SK-N-SH (cell line): Measurements from ENCODE around the gene CDH18. TPM values are rescaled to one million over a fixed set of nuclear protein-coding genes. Genes with fewer than 3 reads are reported as not detected.

Source experiments
- CTCF ChIA-PET: fragments of 300-600, 350-600 bp; formaldehyde crosslinking; extraction: SDS; loops from one replicate; lab custom pipeline; 2021; lab: Yijun Ruan, JAX
- POLR2A ChIA-PET: fragments of 350-600 bp; sonication (Branson Sonifier 250); formaldehyde crosslinking; extraction: SDS; loops from one replicate; lab custom pipeline; 2020; ENCODE audit warnings: antibody characterized with exemption, inconsistent platforms; lab: Yijun Ruan, JAX
- DNase-seq: peaks from one replicate; pipeline ENCODE4 v3.0.0; 2012
- H2AFZ ChIP-seq: fragments of 200-600 bp; sonication (generic); 2 replicates; pipeline ENCODE4 v1.8.1; 2016; ENCODE audit warnings: antibody characterized with exemption, mild to moderate bottlenecking, low read depth
- H3F3A ChIP-seq: fragments of 200-600 bp; sonication (generic); replicated peaks from 2 replicates; pipeline ENCODE3; 2016; ENCODE audit warnings: antibody characterized with exemption, mild to moderate bottlenecking; ENCODE audit not compliant: insufficient read depth
- H3K27ac ChIP-seq, 2 experiments: fragments of 200-500 bp in 1 of 2; fragments of 200-600 bp in 1 of 2; sonication (Bioruptor generic) in 1 of 2; sonication (generic), shearing (Covaris generic) in 1 of 2; 2 replicates each; pipeline versions ENCODE4 v1.5.1 to v1.6.1; 2014 to 2016; ENCODE audit warnings: low read depth in 2 of 2, inconsistent platforms in 1 of 2, low read length in 1 of 2, mild to moderate bottlenecking in 1 of 2, mixed read lengths in 1 of 2
- H3K27me3 ChIP-seq: fragments of 200-600 bp; sonication (generic), shearing (Covaris generic); 2 replicates; pipeline ENCODE4 v1.6.1; 2016; ENCODE audit warnings: mixed run types; ENCODE audit not compliant: insufficient read depth
- H3K36me3 ChIP-seq, 2 experiments: fragments of 200-500 bp in 1 of 2; fragments of 200-600 bp in 1 of 2; sonication (Bioruptor generic) in 1 of 2; sonication (generic) in 1 of 2; replicated peaks in 1 of 2; 2 replicates each; pipeline versions ENCODE3 to v1.5.1; 2014 to 2016; ENCODE audit warnings: low read length in 1 of 2, mild to moderate bottlenecking in 1 of 2; ENCODE audit not compliant: insufficient read depth in 2 of 2, control insufficient read depth in 1 of 2
- H3K4me1 ChIP-seq, 2 experiments: fragments of 200-500 bp in 1 of 2; fragments of 200-600 bp in 1 of 2; sonication (Bioruptor generic) in 1 of 2; sonication (generic), shearing (Covaris generic) in 1 of 2; 2 replicates each; pipeline versions ENCODE4 v1.5.1 to v1.6.1; 2014 to 2016; ENCODE audit warnings: low read depth in 1 of 2, low read length in 1 of 2, mixed run types in 1 of 2; ENCODE audit not compliant: insufficient read depth in 2 of 2, control insufficient read depth in 1 of 2
- H3K4me2 ChIP-seq: fragments of 200-600 bp; sonication (generic), shearing (Covaris generic); 2 replicates; pipeline ENCODE4 v1.6.1; 2017; ENCODE audit warnings: mixed run types
- H3K4me3 ChIP-seq, 2 experiments: fragments of 200-500 bp in 1 of 2; fragments of 200-600 bp in 1 of 2; sonication (Bioruptor generic) in 1 of 2; sonication (generic), shearing (Covaris generic) in 1 of 2; 2 replicates each; pipeline versions ENCODE4 v1.5.1 to v1.8.1; 2014 to 2016; ENCODE audit warnings: low read depth in 2 of 2, inconsistent platforms in 1 of 2, low read length in 1 of 2, mild to moderate bottlenecking in 1 of 2, mixed read lengths in 1 of 2, moderate library complexity in 1 of 2
- H3K79me2 ChIP-seq: fragments of 200-600 bp; sonication (generic); 2 replicates; pipeline ENCODE4 v1.8.1; 2017; ENCODE audit warnings: mild to moderate bottlenecking; ENCODE audit not compliant: insufficient read depth
- H3K9ac ChIP-seq: fragments of 200-600 bp; sonication (generic); 2 replicates; pipeline ENCODE4 v1.6.1; 2017; ENCODE audit warnings: mixed run types
- H3K9me2 ChIP-seq: fragments of 200-600 bp; sonication (generic); 2 replicates; pipeline ENCODE4 v1.6.1; 2017; ENCODE audit warnings: mixed run types
- H3K9me3 ChIP-seq: fragments of 200-600 bp; sonication (generic); 2 replicates; pipeline ENCODE4 v1.6.1; 2017; ENCODE audit warnings: mixed run types, mild to moderate bottlenecking, moderate library complexity
- H4K20me1 ChIP-seq: fragments of 200-600 bp; sonication (generic); 2 replicates; pipeline ENCODE4 v1.6.1; 2017; ENCODE audit warnings: mild to moderate bottlenecking, mixed run types; ENCODE audit not compliant: insufficient read depth
- ELF1 ChIP-seq: IDR thresholded peaks from 2 replicates; pipeline ENCODE4 v1.4.0; 2012
- EZH2phosphoT487 ChIP-seq: fragments of 200-600 bp; sonication (generic); IDR thresholded peaks from 2 replicates; pipeline ENCODE4 v1.6.1; 2017; ENCODE audit warnings: low read depth, mixed run types, mild to moderate bottlenecking, antibody characterized with exemption, moderate library complexity, borderline replicate concordance
- FOXJ3 ChIP-seq: sonication (generic); formaldehyde crosslinking; IDR thresholded peaks from 2 replicates; pipeline ENCODE4 v1.5.1; 2020; ENCODE audit warnings: mild to moderate bottlenecking, missing genetic modification reagents
- FOXM1 ChIP-seq: IDR thresholded peaks from 2 replicates; pipeline ENCODE4 v1.4.0; 2012; ENCODE audit warnings: low read depth, mild to moderate bottlenecking
- GATA2 ChIP-seq: sonication (generic); formaldehyde crosslinking; IDR thresholded peaks from 2 replicates; pipeline ENCODE4 v1.5.0; 2020; ENCODE audit warnings: mild to moderate bottlenecking, missing genetic modification reagents
- MEF2A ChIP-seq: IDR thresholded peaks from 2 replicates; pipeline ENCODE4 v1.4.0; 2012; ENCODE audit warnings: low read depth, borderline replicate concordance
- NFIC ChIP-seq: IDR thresholded peaks from 2 replicates; pipeline ENCODE4 v1.4.0; 2012; ENCODE audit warnings: borderline replicate concordance
- RAD21 ChIP-seq: IDR thresholded peaks from 2 replicates; pipeline ENCODE4 v1.6.1; 2012; ENCODE audit warnings: mild to moderate bottlenecking, low read length
- RFX5 ChIP-seq: IDR thresholded peaks from 2 replicates; pipeline ENCODE4 v1.6.1; 2012; ENCODE audit warnings: mild to moderate bottlenecking, improper control_type of control experiment, low read length
- RXRA ChIP-seq: IDR thresholded peaks from 2 replicates; pipeline ENCODE4 v1.4.0; 2012; ENCODE audit warnings: low read depth, mild to moderate bottlenecking, borderline replicate concordance
- SIN3A ChIP-seq: IDR thresholded peaks from 2 replicates; pipeline ENCODE4 v1.6.1; 2012; ENCODE audit warnings: low read depth, mild to moderate bottlenecking, low read length, moderate library complexity, borderline replicate concordance
- SMC3 ChIP-seq: IDR thresholded peaks from 2 replicates; pipeline ENCODE4 v1.6.1; 2012; ENCODE audit warnings: low read depth, low read length, improper control_type of control experiment
- TAF1 ChIP-seq: IDR thresholded peaks from 2 replicates; pipeline ENCODE4 v1.6.1; 2012; ENCODE audit warnings: low read depth, mild to moderate bottlenecking, low read length, moderate library complexity, borderline replicate concordance
- TCF12 ChIP-seq: IDR thresholded peaks from 2 replicates; pipeline ENCODE4 v1.4.0; 2012
- USF1 ChIP-seq: IDR thresholded peaks from 2 replicates; pipeline ENCODE4 v1.4.0; 2012; ENCODE audit warnings: low read depth, borderline replicate concordance
- WGBS: methylation state at CpG from one replicate; pipeline ENCODE4 v1.1.6; 2017; ENCODE audit warnings: low lambda C conversion rate; 5-methylcytosine and 5-hydroxymethylcytosine counted together
- polyA plus RNA-seq, 3 experiments: library from polyadenylated mRNA; depleted of rRNA; stranded (reverse); fragments of >200 nt; gene quantifications; 2 replicates each; pipeline ENCODE4 v1.2.3, GENCODE V29; 2012
- TF ChIP-seq, protein P1 (sequence below): fragments of 200-600 bp; sonication (generic); IDR thresholded peaks from 2 replicates; pipeline ENCODE4 v1.6.1; 2017; ENCODE audit warnings: antibody characterized with exemption, mild to moderate bottlenecking, moderate library complexity
- TF ChIP-seq, protein P2 (sequence below): IDR thresholded peaks from 2 replicates; pipeline ENCODE4 v1.6.1; 2012; ENCODE audit warnings: mild to moderate bottlenecking, low read depth, low read length, moderate library complexity
- TF ChIP-seq, protein P3 (sequence below): IDR thresholded peaks from 2 replicates; pipeline ENCODE4 v1.4.0; 2012; ENCODE audit warnings: low read depth

The CDH18 gene
- polyA plus RNA-seq, 1 of the 3 experiments (the other 2 are of a cell fraction), result 6.0 TPM

DNA sequence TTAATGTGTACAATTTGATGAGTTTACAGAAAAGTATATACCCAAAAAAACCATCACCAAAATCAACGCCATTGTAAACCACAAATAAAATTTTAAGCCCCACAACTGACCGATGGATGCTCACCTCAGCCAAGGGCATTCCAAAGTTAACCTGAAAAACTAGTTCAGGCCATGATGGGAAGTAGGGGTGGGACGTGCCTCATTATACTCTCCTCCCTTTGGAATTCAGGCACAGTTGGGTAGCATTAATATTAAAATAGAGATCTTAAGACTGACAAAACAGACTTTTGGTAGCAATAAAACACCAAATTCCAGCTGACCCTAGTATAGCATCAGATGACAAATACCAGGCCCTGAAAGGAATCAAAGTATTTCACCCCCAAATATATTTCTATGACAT, 129.0 kb downstream of the CDH18 start:
- WGBS, result 41% methylated on average over 3 of the region's 3 CpGs
- Histone ChIP-seq H3K27ac (no peak overlapping the region), H3F3A (peaks cover 18% of the 10 kb centered on the region), H3K4me2 (no peak overlapping the region), H3K4me1 (peaks cover 0 to 7% of the 10 kb centered on the region in 2 experiments; a peak in 1 of 4 replicates), H3K79me2 (no peaks in the 10 kb centered on the region), H3K27me3 (0 out of 2 replicates have a peak, but pooled peaks cover 5% of the 10 kb centered on the region), H4K20me1 (no peaks in the 10 kb centered on the region), H3K4me3 (no peak overlapping the region), H3K9me3 (no peaks in the 10 kb centered on the region), H3K9ac (no peak overlapping the region), H2AFZ (no peak overlapping the region), H3K9me2 (no peaks in the 10 kb centered on the region), H3K36me3 (no peaks in the 10 kb centered on the region)
- POLR2A ChIA-PET, result no interaction called here
- CTCF ChIA-PET, result no interaction called here
- TF ChIP-seq, protein P1, sequence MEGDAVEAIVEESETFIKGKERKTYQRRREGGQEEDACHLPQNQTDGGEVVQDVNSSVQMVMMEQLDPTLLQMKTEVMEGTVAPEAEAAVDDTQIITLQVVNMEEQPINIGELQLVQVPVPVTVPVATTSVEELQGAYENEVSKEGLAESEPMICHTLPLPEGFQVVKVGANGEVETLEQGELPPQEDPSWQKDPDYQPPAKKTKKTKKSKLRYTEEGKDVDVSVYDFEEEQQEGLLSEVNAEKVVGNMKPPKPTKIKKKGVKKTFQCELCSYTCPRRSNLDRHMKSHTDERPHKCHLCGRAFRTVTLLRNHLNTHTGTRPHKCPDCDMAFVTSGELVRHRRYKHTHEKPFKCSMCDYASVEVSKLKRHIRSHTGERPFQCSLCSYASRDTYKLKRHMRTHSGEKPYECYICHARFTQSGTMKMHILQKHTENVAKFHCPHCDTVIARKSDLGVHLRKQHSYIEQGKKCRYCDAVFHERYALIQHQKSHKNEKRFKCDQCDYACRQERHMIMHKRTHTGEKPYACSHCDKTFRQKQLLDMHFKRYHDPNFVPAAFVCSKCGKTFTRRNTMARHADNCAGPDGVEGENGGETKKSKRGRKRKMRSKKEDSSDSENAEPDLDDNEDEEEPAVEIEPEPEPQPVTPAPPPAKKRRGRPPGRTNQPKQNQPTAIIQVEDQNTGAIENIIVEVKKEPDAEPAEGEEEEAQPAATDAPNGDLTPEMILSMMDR, result no peak
- TF ChIP-seq FOXM1, result no peak
- no peak for TF ChIP-seq MEF2A
- no peak for TF ChIP-seq USF1
- TF ChIP-seq RXRA, result no peak
- TF ChIP-seq RFX5, result no peak
- no peak for TF ChIP-seq EZH2phosphoT487
- TF ChIP-seq RAD21, result no peak
- TF ChIP-seq, protein P2, sequence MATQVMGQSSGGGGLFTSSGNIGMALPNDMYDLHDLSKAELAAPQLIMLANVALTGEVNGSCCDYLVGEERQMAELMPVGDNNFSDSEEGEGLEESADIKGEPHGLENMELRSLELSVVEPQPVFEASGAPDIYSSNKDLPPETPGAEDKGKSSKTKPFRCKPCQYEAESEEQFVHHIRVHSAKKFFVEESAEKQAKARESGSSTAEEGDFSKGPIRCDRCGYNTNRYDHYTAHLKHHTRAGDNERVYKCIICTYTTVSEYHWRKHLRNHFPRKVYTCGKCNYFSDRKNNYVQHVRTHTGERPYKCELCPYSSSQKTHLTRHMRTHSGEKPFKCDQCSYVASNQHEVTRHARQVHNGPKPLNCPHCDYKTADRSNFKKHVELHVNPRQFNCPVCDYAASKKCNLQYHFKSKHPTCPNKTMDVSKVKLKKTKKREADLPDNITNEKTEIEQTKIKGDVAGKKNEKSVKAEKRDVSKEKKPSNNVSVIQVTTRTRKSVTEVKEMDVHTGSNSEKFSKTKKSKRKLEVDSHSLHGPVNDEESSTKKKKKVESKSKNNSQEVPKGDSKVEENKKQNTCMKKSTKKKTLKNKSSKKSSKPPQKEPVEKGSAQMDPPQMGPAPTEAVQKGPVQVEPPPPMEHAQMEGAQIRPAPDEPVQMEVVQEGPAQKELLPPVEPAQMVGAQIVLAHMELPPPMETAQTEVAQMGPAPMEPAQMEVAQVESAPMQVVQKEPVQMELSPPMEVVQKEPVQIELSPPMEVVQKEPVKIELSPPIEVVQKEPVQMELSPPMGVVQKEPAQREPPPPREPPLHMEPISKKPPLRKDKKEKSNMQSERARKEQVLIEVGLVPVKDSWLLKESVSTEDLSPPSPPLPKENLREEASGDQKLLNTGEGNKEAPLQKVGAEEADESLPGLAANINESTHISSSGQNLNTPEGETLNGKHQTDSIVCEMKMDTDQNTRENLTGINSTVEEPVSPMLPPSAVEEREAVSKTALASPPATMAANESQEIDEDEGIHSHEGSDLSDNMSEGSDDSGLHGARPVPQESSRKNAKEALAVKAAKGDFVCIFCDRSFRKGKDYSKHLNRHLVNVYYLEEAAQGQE, result no peak
- no peak for DNase-seq

DNA sequence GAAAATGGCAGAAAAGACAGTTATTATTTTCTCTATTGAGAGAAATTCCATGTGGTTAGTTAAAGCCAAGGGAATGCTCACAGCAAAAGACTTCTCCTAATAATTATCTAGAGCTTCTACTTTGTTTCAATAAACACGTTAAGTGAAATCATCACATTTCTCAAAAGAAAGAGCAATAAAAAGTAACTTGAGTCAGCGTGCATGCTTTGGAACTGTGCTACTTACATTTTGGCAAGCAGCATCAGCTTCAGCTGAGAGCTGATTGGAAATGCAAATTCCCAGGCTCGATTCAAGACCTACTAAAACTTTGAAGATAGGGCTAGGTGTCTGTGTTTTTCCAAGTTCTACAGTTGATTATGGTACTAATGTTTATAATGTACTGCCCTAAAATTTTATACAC, 132.1 kb downstream of the CDH18 start:
- WGBS, result 45% methylated on average over 3 of the region's 3 CpGs
- no peak overlapping the region for H3K4me3 ChIP-seq
- no peak for DNase-seq
- CTCF ChIA-PET, result no interaction called here
- H3K4me1 ChIP-seq, result peaks cover 0 to 20% of the 10 kb centered on the region in 2 experiments; a peak in 2 of 4 replicates
- no peaks in the 10 kb centered on the region for H4K20me1 ChIP-seq
- no peak overlapping the region for H3K9ac ChIP-seq
- no peaks in the 10 kb centered on the region for H3K9me3 ChIP-seq
- POLR2A ChIA-PET, result no interaction called here
- H3K79me2 ChIP-seq, result no peaks in the 10 kb centered on the region
- no peaks in the 10 kb centered on the region for H3K36me3 ChIP-seq
- H3F3A ChIP-seq, result peaks cover 36% of the 10 kb centered on the region
- no peak overlapping the region for H3K4me2 ChIP-seq
- peak overlapping the region in 1 of 2 experiments; percentile 84; a peak in 2 of 4 replicates for H3K27ac ChIP-seq
- no peaks in the 10 kb centered on the region for H3K27me3 ChIP-seq
- no peak for TF ChIP-seq FOXM1
- TF ChIP-seq GATA2 (CRISPR knock-in tag), result no peak
- no peak for TF ChIP-seq MEF2A
- TF ChIP-seq TCF12, result no peak
- no peak for TF ChIP-seq NFIC
- TF ChIP-seq FOXJ3 (CRISPR knock-in tag), result no peak
- no peak for TF ChIP-seq TAF1
- TF ChIP-seq, protein P1, result no peak
- TF ChIP-seq, protein P3, sequence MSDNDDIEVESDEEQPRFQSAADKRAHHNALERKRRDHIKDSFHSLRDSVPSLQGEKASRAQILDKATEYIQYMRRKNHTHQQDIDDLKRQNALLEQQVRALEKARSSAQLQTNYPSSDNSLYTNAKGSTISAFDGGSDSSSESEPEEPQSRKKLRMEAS, result no peak
- no peak for TF ChIP-seq RXRA
- TF ChIP-seq ELF1, result no peak
- TF ChIP-seq SIN3A, result no peak
- no peak for TF ChIP-seq SMC3
- TF ChIP-seq, all 33 proteins: peak for 0
- peak overlapping the region; percentile 64; the same call in 1 of the 2 replicates for H2AFZ ChIP-seq
- H3K9me2 ChIP-seq, result no peaks in the 10 kb centered on the region
